OCI-LY1 (cell line): Measurements from ENCODE around the gene SLC12A7.

ENCODE experiments used
- H2AFZ ChIP-seq: fragments of 200-600 bp; sonication (generic), shearing (Covaris generic); 2 replicates; pipeline ENCODE4 v1.6.0; 2014; ENCODE audit warnings: antibody characterized with exemption, mild to moderate bottlenecking, low read length
- H3F3A ChIP-seq: fragments of 200-600 bp; sonication (generic), shearing (Covaris generic); 2 replicates; pipeline ENCODE4 v1.6.0; 2014; ENCODE audit warnings: mild to moderate bottlenecking, antibody characterized with exemption, low read length, moderate library complexity; ENCODE audit not compliant: insufficient read depth
- H3K27ac ChIP-seq: fragments of 200-600 bp; sonication (generic); 2 replicates; pipeline ENCODE4 v1.5.1; 2014; ENCODE audit warnings: low read length, mixed run types, mild to moderate bottlenecking, low read depth; ENCODE audit not compliant: poor library complexity, severe bottlenecking
- H3K27me3 ChIP-seq: fragments of 200-600 bp; sonication (generic); 2 replicates; pipeline ENCODE4 v1.6.0; 2014; ENCODE audit warnings: antibody characterized with exemption, mild to moderate bottlenecking, low read length, moderate library complexity; ENCODE audit not compliant: insufficient read depth
- H3K36me3 ChIP-seq: fragments of 200-600 bp; sonication (generic); 2 replicates; pipeline ENCODE4 v1.6.1; 2014; ENCODE audit warnings: mild to moderate bottlenecking, antibody characterized with exemption, low read length, moderate library complexity, mixed read lengths; ENCODE audit not compliant: insufficient read depth
- H3K4me1 ChIP-seq: fragments of 200-600 bp; sonication (generic); 2 replicates; pipeline ENCODE4 v1.5.1; 2014; ENCODE audit warnings: mild to moderate bottlenecking, low read length, moderate library complexity; ENCODE audit not compliant: insufficient read depth, severe bottlenecking
- H3K4me2 ChIP-seq: fragments of 200-600 bp; sonication (generic), shearing (Covaris generic); 2 replicates; pipeline ENCODE4 v1.6.1; 2014; ENCODE audit warnings: low read length
- H3K4me3 ChIP-seq: fragments of 200-600 bp; sonication (generic); 2 replicates; pipeline ENCODE4 v1.5.1; 2014; ENCODE audit warnings: low read length, low read depth, mild to moderate bottlenecking, mixed read lengths; ENCODE audit not compliant: poor library complexity, severe bottlenecking
- H3K79me2 ChIP-seq: fragments of 200-600 bp; shearing (Covaris generic); 2 replicates; pipeline ENCODE4 v1.6.1; 2016; ENCODE audit warnings: mixed run types, low read length, mixed read lengths; ENCODE audit not compliant: insufficient read depth
- H3K9ac ChIP-seq: fragments of 200-600 bp; sonication (generic), shearing (Covaris generic); 2 replicates; pipeline ENCODE4 v1.6.1; 2014; ENCODE audit warnings: mild to moderate bottlenecking, low read length, mixed read lengths
- H3K9me2 ChIP-seq: fragments of 200-600 bp; sonication (generic), shearing (Covaris generic); 2 replicates; pipeline ENCODE4 v1.6.1; 2014; ENCODE audit warnings: low read depth, mild to moderate bottlenecking, low read length, mixed read lengths
- H3K9me3 ChIP-seq: fragments of 200-600 bp; shearing (Covaris generic); 2 replicates; pipeline ENCODE4 v1.6.1; 2014; ENCODE audit warnings: low read length, mixed read lengths
- H4K20me1 ChIP-seq: fragments of 200-600 bp; sonication (generic), shearing (Covaris generic); 2 replicates; pipeline ENCODE4 v1.6.0; 2016; ENCODE audit warnings: mild to moderate bottlenecking, low read length; ENCODE audit not compliant: insufficient read depth
- CTCF ChIP-seq: fragments of 200-600 bp; sonication (generic), shearing (Covaris generic); IDR thresholded peaks from 2 replicates; pipeline ENCODE4 v1.5.1; 2017; ENCODE audit warnings: mild to moderate bottlenecking, antibody characterized with exemption, low read length, moderate library complexity, mixed read lengths
- EZH2 ChIP-seq: fragments of 200-600 bp; sonication (generic), shearing (Covaris generic); IDR thresholded peaks from 2 replicates; pipeline ENCODE4 v1.8.0; 2017; ENCODE audit warnings: borderline replicate concordance, mixed run types, mild to moderate bottlenecking, antibody characterized with exemption, low read length, moderate library complexity, mixed read lengths

The SLC12A7 gene

GRCh38 chr5:1107167-1108022, 4.5 kb downstream of the SLC12A7 start:
- Histone ChIP-seq H3K27me3 (peaks cover 3% of the 10 kb centered on the region; the same call in 1 of the 2 replicates), H3K9me3 (no peaks in the 10 kb centered on the region), H3F3A (no peaks in the 10 kb centered on the region), H3K4me2 (no peak overlapping the region), H3K27ac (no peak overlapping the region), H4K20me1 (no peaks in the 10 kb centered on the region), H2AFZ (no peak overlapping the region), H3K36me3 (no peaks in the 10 kb centered on the region), H3K9me2 (no peaks in the 10 kb centered on the region), H3K4me3 (no peak overlapping the region), H3K79me2 (no peaks in the 10 kb centered on the region), H3K9ac (no peak overlapping the region), H3K4me1 (no peaks in the 10 kb centered on the region)
- TF ChIP-seq EZH2 (no peak), CTCF (no peak)

GRCh38 chr5:1106385-1107166, 5.3 kb downstream of the SLC12A7 start:
- H3K79me2 ChIP-seq = no peaks in the 10 kb centered on the region
- H3K4me2 ChIP-seq = no peak overlapping the region
- no peak overlapping the region for H3K4me3 ChIP-seq
- H4K20me1 ChIP-seq = no peaks in the 10 kb centered on the region
- H3K27ac ChIP-seq = no peak overlapping the region
- H2AFZ ChIP-seq = no peak overlapping the region
- TF ChIP-seq CTCF (no peak), EZH2 (no peak)
- no peaks in the 10 kb centered on the region for H3K36me3 ChIP-seq
- H3K9ac ChIP-seq = no peak overlapping the region
- no peaks in the 10 kb centered on the region for H3K9me3 ChIP-seq
- peaks cover 3% of the 10 kb centered on the region; the same call in 1 of the 2 replicates for H3K27me3 ChIP-seq
- H3K9me2 ChIP-seq = no peaks in the 10 kb centered on the region
- H3K4me1 ChIP-seq = no peaks in the 10 kb centered on the region
- no peaks in the 10 kb centered on the region for H3F3A ChIP-seq

- H3K4me1 ChIP-seq = no peaks in the 10 kb centered on the region
- TF ChIP-seq EZH2 = no peak
- TF ChIP-seq CTCF = no peak
- H3K79me2 ChIP-seq = no peaks in the 10 kb centered on the region
Measured at GRCh38 chr5:1105350-1106265, 6.3 kb downstream of the SLC12A7 start.

More at GRCh38 chr5:1105350-1106265, 6.3 kb downstream of the SLC12A7 start:
- Histone ChIP-seq H3F3A (no peaks in the 10 kb centered on the region), H3K27ac (no peak overlapping the region), H2AFZ (no peak overlapping the region), H3K36me3 (no peaks in the 10 kb centered on the region), H3K9ac (no peak overlapping the region), H4K20me1 (no peaks in the 10 kb centered on the region), H3K27me3 (peaks cover 3% of the 10 kb centered on the region; the same call in 1 of the 2 replicates), H3K9me3 (no peaks in the 10 kb centered on the region), H3K4me2 (no peak overlapping the region), H3K4me3 (no peak overlapping the region), H3K9me2 (no peaks in the 10 kb centered on the region)
